Measurements from ENCODE around the gene LRRC71. TPM values are rescaled to one million over a fixed set of nuclear protein-coding genes. Genes with fewer than 3 reads are reported as not detected.

The LRRC71 gene
- total and polyA plus RNA-seq, 2 of the 13 experiments (the other 11 are each of a cell fraction or from before 2014, with no cell fraction given) = not detected

GRCh38 chr1:156933136-156933535 is 12.7 kb downstream of the LRRC71 start (continued):
- TF ChIP-seq NR1H2 (CRISPR knock-in tag; IDR thresholded peaks at IDR 0.05; ENCODE audit: borderline replicate concordance, low read depth) = no peak
- no peak for TF ChIP-seq ZFP36L2 (CRISPR knock-in tag; IDR thresholded peaks at IDR 0.05)
- TF ChIP-seq HNRNPK (IDR thresholded peaks at IDR 0.05; ENCODE audit: low read depth, low read length, poor library complexity, severe bottlenecking) = no peak
- TF ChIP-seq ZNF609 (CRISPR knock-in tag; IDR thresholded peaks at IDR 0.05; ENCODE audit: borderline replicate concordance) = no peak

DNA sequence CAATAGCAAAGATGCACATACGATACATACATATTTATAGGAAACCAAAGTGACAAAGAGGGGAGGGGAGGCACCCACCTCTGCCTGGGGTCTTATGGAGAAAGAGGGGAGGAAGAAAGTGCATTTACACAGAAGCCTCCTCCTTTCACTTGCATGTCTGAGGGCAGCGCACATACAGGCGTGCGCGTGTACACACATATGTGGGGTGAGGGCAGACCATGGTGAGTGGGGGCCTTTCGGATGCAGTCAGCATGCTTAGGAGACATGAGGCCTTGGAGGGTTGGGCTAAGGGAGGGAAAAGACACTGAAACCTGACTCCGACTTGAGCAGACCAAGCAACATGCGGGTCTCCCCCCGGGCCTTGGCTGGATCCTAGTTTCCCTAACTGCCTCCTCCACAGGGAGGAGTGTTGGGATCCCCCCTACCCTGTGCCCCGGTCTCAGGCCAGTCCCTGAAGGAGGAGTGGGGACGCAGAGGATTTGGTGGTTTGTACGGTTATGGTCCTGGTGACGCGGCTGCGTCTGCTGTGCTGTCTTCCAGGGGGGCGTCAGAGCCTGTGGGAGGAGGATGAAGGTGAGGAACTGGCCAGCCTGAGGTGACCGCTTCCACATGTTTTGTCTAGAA is 15.2 kb downstream of the LRRC71 start:
- intact Hi-C loops (cut with micrococcal nuclease; ENCODE audit: unreplicated experiment) = no loop called here
- Histone ChIP-seq H3K4me2 (ENCODE audit: low read depth, low read length) (no peak overlapping the region), H3K4me3 (replicated peaks in 1 of 3; ENCODE audit: insufficient read depth in 1 of 3, low read depth in 2 of 3, low read length in 3 of 3) (no peak overlapping the region), H2AFZ (ENCODE audit: low read length) (no peak overlapping the region), H4K20me1 (ENCODE audit: insufficient read depth, low read length) (no peaks in the 10 kb centered on the region), H3K9ac (ENCODE audit: insufficient read depth, low read depth, low read length) (no peak overlapping the region), H3K27ac (ENCODE audit: extremely low read length, insufficient read depth, low read length) (no peak overlapping the region), H3K36me3 (replicated peaks in 1 of 2; ENCODE audit: control insufficient read depth in 1 of 2, insufficient read depth in 2 of 2, low read length in 2 of 2) (peaks cover 6 to 16% of the 10 kb centered on the region in 2 experiments; a peak in 3 of 5 replicates), H3K27me3 (ENCODE audit: control insufficient read depth in 1 of 2, insufficient read depth in 2 of 2, low read length in 2 of 2) (peaks cover 0 to 7% of the 10 kb centered on the region in 2 experiments; a peak in 2 of 5 replicates), H3K9me3 (ENCODE audit: low read length) (no peaks in the 10 kb centered on the region), H3K4me1 (ENCODE audit: insufficient read depth, low read length) (peaks cover 13% of the 10 kb centered on the region), H3K79me2 (ENCODE audit: insufficient read depth, low read length) (no peaks in the 10 kb centered on the region)
- ChIA-PET CTCF (ENCODE audit: low intra/inter-chr PET ratio, low total read pairs) (no interaction called here), POLR2A (no interaction called here)
- WGBS (ENCODE audit: low lambda C conversion rate) = 100% methylated on average over 14 of the region's 17 CpGs
- FAIRE-seq (no peak), ATAC-seq (no peak), DNase-seq (ENCODE audit: low spot score) (no peak)
- in situ Hi-C loops (cut with HindIII; ENCODE audit: extremely low pct_ligation_motif_present, low pct_unique_long_range_greater_than_20kb) = no loop called here
- BruUV-seq (replicated peaks) = no TSS peak
- TF ChIP-seq ZSCAN22 (CRISPR knock-in tag; IDR thresholded peaks at IDR 0.05) = no peak
- TF ChIP-seq JARID2 (CRISPR knock-in tag; IDR thresholded peaks at IDR 0.05; ENCODE audit: insufficient replicate concordance) = no peak
- TF ChIP-seq ZKSCAN1 (IDR thresholded peaks at IDR 0.05; ENCODE audit: low read length) = no peak
- no peak for TF ChIP-seq ZNF430 (CRISPR knock-in tag; IDR thresholded peaks at IDR 0.05)
- no peak for TF ChIP-seq ZMYM2 (CRISPR knock-in tag; IDR thresholded peaks at IDR 0.05)
- TF ChIP-seq, protein P1, sequence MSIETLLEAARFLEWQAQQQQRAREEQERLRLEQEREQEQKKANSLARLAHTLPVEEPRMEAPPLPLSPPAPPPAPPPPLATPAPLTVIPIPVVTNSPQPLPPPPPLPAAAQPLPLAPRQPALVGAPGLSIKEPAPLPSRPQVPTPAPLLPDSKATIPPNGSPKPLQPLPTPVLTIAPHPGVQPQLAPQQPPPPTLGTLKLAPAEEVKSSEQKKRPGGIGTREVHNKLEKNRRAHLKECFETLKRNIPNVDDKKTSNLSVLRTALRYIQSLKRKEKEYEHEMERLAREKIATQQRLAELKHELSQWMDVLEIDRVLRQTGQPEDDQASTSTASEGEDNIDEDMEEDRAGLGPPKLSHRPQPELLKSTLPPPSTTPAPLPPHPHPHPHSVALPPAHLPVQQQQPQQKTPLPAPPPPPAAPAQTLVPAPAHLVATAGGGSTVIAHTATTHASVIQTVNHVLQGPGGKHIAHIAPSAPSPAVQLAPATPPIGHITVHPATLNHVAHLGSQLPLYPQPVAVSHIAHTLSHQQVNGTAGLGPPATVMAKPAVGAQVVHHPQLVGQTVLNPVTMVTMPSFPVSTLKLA (IDR thresholded peaks at IDR 0.05) = no peak
- no peak for TF ChIP-seq ZNF180 (CRISPR knock-in tag; IDR thresholded peaks at IDR 0.05; ENCODE audit: borderline replicate concordance, low read depth)
- no peak for TF ChIP-seq SKI (IDR thresholded peaks at IDR 0.05; ENCODE audit: partially characterized antibody)
- TF ChIP-seq ZNF382 (CRISPR knock-in tag; IDR thresholded peaks at IDR 0.05; ENCODE audit: borderline replicate concordance) = no peak
- TF ChIP-seq IRX3 (CRISPR knock-in tag; IDR thresholded peaks at IDR 0.05; ENCODE audit: borderline replicate concordance, low read depth) = no peak

All from HepG2 (cell line).